CD4-positive, alpha-beta T cell treated with Interferon gamma for 1 hour (primary cell): ENCODE data around the gene CABCOCO1.

Experiments
- DNase-seq: peaks from one replicate; pipeline ENCODE4 v3.0.0-alpha.2; 2020

CABCOCO1 gene, protein sequence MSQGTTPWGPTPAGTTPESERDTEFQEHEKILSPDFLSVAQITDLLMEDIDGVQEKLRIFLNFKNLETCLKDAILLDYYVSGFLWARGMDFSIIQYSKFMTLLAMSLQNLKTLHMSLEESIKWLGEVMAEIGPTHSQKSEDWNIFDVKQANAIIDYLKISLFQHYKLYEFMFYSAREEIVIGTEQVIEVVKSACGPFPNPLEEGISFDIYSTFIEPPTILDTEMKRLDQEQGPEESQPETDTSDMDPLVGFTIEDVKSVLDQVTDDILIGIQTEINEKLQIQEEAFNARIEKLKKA

GRCh38 chr10:61662794-61663259 lies at the start of gene CABCOCO1:
Gene CABCOCO1, plus strand, starts transcription at chr10:61662929. Its CDS starts 44 bp downstream, at chr10:61662973.
- DNase-seq, result no peak

GRCh38 chr10:61613665-61614064 lies 49.1 kb upstream of the CABCOCO1 start:
- DNase-seq, result no peak

- DNase-seq, result no peak
These were observed 46.1 kb upstream of the CABCOCO1 start for GRCh38 chr10:61616611-61617010.

- DNase-seq, result no peak
These were observed 45.5 kb upstream of the CABCOCO1 start for GRCh38 chr10:61617180-61617579.

DNA sequence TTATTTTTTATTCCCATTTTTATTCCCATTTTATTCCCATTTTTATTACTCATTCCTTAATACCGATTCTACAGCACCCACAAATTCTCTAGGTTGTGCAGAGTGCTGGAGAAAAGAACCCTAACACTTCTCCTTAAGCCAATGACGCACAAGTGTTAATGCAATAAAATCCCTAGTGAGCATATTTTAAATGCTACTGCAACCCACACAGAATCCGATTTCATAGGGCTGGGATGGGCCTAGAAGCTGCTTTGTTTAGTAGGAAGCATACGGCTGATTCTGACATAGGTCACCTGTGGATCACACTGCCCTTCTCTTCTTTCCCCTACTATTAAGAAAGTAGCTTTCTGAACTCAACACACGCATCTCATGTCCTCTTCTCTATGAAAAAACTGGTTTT lies 45.1 kb upstream of the CABCOCO1 start:
- DNase-seq, result no peak

DNA sequence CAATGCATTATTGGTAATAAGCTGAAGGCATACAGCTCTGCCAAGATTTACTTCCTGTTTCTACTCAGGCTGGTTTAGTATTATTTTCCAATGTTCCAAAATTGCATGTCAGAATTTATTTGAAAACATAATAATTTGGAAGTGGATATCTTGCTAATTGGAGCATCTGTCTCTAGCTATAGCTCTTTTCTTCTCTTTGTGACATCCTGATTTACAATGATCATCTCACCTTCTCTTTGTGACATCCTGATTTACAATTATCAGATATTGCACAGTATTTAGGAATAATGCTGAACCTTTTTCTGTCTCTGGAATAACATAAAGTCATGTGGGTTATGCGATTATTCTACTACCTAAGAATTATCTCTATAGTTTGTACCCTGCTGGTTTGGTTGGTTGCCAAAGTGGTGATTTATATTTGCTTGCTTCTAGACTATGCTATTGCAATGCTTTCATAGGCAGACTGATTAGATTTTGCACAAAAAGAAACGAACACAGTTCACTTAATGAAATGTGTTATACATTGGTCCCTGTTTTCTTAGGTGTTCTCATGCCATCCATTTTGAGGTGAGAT lies 44.3 kb upstream of the CABCOCO1 start:
- no peak for DNase-seq

- DNase-seq, result no peak
These were observed 42.2 kb upstream of the CABCOCO1 start for GRCh38 chr10:61620506-61620905.

DNA sequence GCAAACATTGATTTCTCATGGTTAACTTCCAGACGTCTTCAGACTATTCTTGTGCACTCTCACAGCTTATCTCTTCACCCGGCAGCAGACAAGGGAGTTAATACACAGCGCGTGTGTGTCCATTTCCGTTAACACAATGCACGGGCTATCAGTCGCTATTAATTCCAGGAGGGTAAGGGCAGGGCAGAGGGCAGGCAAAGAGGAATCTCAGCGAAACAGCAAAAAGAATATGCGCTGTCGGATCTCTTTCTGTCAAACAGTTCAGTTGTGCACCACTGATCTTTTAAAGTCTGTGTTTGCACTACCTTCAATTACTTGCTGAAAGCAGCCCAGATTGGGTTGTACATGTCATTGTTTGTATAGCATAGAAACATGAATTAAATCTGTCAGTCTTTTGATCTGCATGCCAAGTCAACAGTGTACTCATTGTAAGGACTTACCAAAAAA lies 41.1 kb upstream of the CABCOCO1 start:
- DNase-seq, result no peak

DNA sequence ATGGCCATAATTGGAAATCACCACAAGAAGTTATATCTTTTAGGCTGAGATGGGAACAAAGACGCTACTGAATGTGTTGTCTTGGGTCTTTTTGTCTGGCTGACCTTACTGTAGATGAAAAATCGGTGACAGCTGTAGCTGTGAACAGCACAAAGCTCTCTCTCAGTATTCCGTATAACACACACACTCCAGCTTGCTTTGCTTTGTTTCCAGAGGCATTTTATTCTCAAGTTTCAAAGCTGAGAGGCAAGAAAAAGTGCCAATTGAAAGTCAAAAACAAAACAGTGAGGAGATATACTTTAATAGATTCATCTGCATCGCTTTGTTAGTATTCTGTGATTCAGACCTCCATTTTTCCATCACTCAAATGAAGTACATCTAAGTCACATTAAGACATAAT lies 39.6 kb upstream of the CABCOCO1 start:
- DNase-seq, result no peak

- DNase-seq, result no peak
These were observed 36.5 kb upstream of the CABCOCO1 start for GRCh38 chr10:61626209-61626608.

GRCh38 chr10:61627266-61627665 lies 35.5 kb upstream of the CABCOCO1 start:
- DNase-seq, result no peak

- no peak for DNase-seq
These were observed 34.4 kb upstream of the CABCOCO1 start for GRCh38 chr10:61628151-61628874.

DNA sequence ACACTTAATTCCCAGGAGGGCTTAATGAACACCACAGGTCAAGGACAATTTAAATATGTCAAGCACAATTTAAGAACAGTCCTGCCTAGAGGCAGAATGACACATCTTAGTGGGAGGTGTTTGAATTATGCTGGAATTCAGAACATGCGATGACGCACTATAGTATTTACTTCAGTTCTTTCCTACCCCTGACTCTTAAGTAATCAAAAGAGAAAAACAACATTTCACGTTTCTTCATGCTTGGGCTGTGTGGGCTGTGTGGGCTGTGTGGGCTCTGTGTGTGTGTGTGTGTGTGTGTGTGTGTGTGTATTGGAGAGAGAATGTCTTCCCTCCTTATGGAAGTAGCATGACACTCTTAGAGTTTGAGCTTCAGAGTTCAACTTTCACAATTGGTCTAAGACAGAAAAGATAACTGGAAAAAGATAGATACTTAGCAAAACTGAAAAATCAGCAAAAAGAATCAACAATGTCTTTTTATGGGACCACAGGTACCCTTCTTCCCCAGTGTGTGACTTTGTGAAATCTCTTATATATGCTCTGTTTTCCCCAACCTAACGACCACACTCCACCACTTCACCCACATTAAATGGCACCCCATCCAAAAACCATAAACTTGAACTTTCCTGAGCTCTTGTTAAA lies 33.7 kb upstream of the CABCOCO1 start:
- no peak for DNase-seq

- DNase-seq, result no peak
These were observed 33.2 kb upstream of the CABCOCO1 start for GRCh38 chr10:61629576-61629975.

- DNase-seq, result no peak
These were observed 30.6 kb upstream of the CABCOCO1 start for GRCh38 chr10:61632057-61632670.

GRCh38 chr10:61633665-61634064 lies 29.1 kb upstream of the CABCOCO1 start:
- no peak for DNase-seq

- DNase-seq, result no peak
These were observed 28.0 kb upstream of the CABCOCO1 start for GRCh38 chr10:61634746-61635145.

DNA sequence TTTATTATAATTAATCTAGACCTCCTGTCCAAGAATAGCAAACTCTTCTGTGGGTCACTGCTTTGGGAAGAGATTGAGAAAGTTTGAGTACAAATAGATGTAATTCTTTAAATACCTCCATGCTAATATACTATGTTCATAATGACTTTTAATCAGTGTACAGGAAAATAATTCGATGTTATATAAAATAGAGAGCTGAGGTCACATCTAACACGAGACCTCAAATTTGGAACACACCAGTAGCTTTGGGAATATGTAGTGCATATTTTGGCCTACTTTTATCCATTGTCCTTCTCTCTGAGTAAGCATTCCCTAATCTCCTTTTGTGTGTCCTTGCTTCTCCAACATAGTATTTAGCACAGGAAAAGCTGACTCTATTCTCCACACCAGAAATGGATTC lies 27.3 kb upstream of the CABCOCO1 start:
- DNase-seq, result no peak

GRCh38 chr10:61635932-61636331 lies 26.8 kb upstream of the CABCOCO1 start:
- DNase-seq, result no peak

GRCh38 chr10:61639952-61640351 lies 22.8 kb upstream of the CABCOCO1 start:
- DNase-seq, result no peak

DNA sequence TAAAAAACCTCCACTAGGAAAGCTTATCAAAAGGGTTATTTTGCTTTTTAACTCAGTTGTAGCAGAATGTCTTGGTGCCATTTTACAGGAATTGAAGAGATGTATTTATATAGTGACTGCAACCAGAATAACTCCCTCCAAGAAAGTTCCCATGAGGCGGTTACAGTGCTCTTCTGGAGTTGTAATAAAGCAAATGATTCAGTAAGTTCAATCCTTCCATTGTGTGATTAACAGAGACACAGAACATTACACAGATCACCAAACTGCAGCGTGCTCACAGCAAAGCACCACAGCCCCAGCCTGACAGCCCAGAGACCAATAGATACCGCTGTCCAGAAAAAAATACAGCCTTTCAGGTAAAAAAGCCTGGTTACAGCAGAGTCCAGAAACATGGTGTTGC lies 21.9 kb upstream of the CABCOCO1 start:
- DNase-seq, result no peak

GRCh38 chr10:61642150-61642571 lies 20.6 kb upstream of the CABCOCO1 start:
- no peak for DNase-seq

- DNase-seq, result no peak
These were observed 20.1 kb upstream of the CABCOCO1 start for GRCh38 chr10:61642676-61643075.
